ENCODE results near the gene PLEKHD1.

PLEKHD1 gene

GRCh38 chr14:69528930-69529329 is 44.4 kb downstream of the PLEKHD1 start:
- TF ChIP-seq ZBTB7A (IDR thresholded peaks at IDR 0.05; ENCODE audit: low read depth) (no peak), TEAD4 (IDR thresholded peaks at IDR 0.05) (no peak), CEBPB (IDR thresholded peaks at IDR 0.05) (no peak), TAF1 (IDR thresholded peaks at IDR 0.05; ENCODE audit: low read depth) (no peak), RAD21 (IDR thresholded peaks at IDR 0.05; ENCODE audit: low read depth) (no peak), TCF12 (IDR thresholded peaks at IDR 0.05; ENCODE audit: low read depth) (no peak), EP300 (IDR thresholded peaks at IDR 0.05; ENCODE audit: borderline replicate concordance) (no peak)

GRCh38 chr14:69529563-69529962 is 45.0 kb downstream of the PLEKHD1 start:
- TF ChIP-seq NFIC (IDR thresholded peaks at IDR 0.05) = no peak
- no peak for TF ChIP-seq USF1 (IDR thresholded peaks at IDR 0.05)
- TF ChIP-seq CREB1 (IDR thresholded peaks at IDR 0.05; ENCODE audit: low read depth) = no peak
- TF ChIP-seq TEAD4 (IDR thresholded peaks at IDR 0.05) = no peak
- TF ChIP-seq FOXM1 (IDR thresholded peaks at IDR 0.05; ENCODE audit: borderline replicate concordance, low read depth) = no peak
- TF ChIP-seq TAF1 (IDR thresholded peaks at IDR 0.05; ENCODE audit: low read depth) = no peak
- no peak for TF ChIP-seq MAX (IDR thresholded peaks at IDR 0.05)
- no peak for TF ChIP-seq EP300 (IDR thresholded peaks at IDR 0.05; ENCODE audit: borderline replicate concordance)
- no peak for TF ChIP-seq YY1 (IDR thresholded peaks at IDR 0.05; ENCODE audit: low read depth)
- TF ChIP-seq REST (IDR thresholded peaks at IDR 0.05; ENCODE audit: low read depth) = no peak
- no peak for TF ChIP-seq TCF12 (IDR thresholded peaks at IDR 0.05; ENCODE audit: low read depth)
- TF ChIP-seq CEBPB (IDR thresholded peaks at IDR 0.05) = no peak
- no peak for TF ChIP-seq RAD21 (IDR thresholded peaks at IDR 0.05; ENCODE audit: low read depth)
- TF ChIP-seq ZBTB7A (IDR thresholded peaks at IDR 0.05; ENCODE audit: low read depth) = no peak
- no peak for TF ChIP-seq EGR1 (IDR thresholded peaks at IDR 0.05)

GRCh38 chr14:69530095-69530494 is 45.6 kb downstream of the PLEKHD1 start:
- TF ChIP-seq TAF1 (IDR thresholded peaks at IDR 0.05; ENCODE audit: low read depth) (no peak), YY1 (IDR thresholded peaks at IDR 0.05; ENCODE audit: low read depth) (no peak), FOXM1 (IDR thresholded peaks at IDR 0.05; ENCODE audit: borderline replicate concordance, low read depth) (no peak), MAX (IDR thresholded peaks at IDR 0.05) (no peak), CREB1 (IDR thresholded peaks at IDR 0.05; ENCODE audit: low read depth) (no peak), REST (IDR thresholded peaks at IDR 0.05; ENCODE audit: low read depth) (no peak), RAD21 (IDR thresholded peaks at IDR 0.05; ENCODE audit: low read depth) (no peak), NFIC (IDR thresholded peaks at IDR 0.05) (no peak), USF1 (IDR thresholded peaks at IDR 0.05) (no peak), ZBTB7A (IDR thresholded peaks at IDR 0.05; ENCODE audit: low read depth) (no peak), CEBPB (IDR thresholded peaks at IDR 0.05) (no peak), TCF12 (IDR thresholded peaks at IDR 0.05; ENCODE audit: low read depth) (no peak), EP300 (IDR thresholded peaks at IDR 0.05; ENCODE audit: borderline replicate concordance) (no peak), EGR1 (IDR thresholded peaks at IDR 0.05) (no peak), TEAD4 (IDR thresholded peaks at IDR 0.05) (no peak)

- no peak for TF ChIP-seq EGR1 (IDR thresholded peaks at IDR 0.05)
- TF ChIP-seq EP300 (IDR thresholded peaks at IDR 0.05; ENCODE audit: borderline replicate concordance) = no peak
- no peak for TF ChIP-seq ZBTB7A (IDR thresholded peaks at IDR 0.05; ENCODE audit: low read depth)
- TF ChIP-seq YY1 (IDR thresholded peaks at IDR 0.05; ENCODE audit: low read depth) = no peak
- TF ChIP-seq REST (IDR thresholded peaks at IDR 0.05; ENCODE audit: low read depth) = no peak
- no peak for TF ChIP-seq MAX (IDR thresholded peaks at IDR 0.05)
- TF ChIP-seq CEBPB (IDR thresholded peaks at IDR 0.05) = no peak
- no peak for TF ChIP-seq NFIC (IDR thresholded peaks at IDR 0.05)
- no peak for TF ChIP-seq FOXM1 (IDR thresholded peaks at IDR 0.05; ENCODE audit: borderline replicate concordance, low read depth)
- no peak for TF ChIP-seq TCF12 (IDR thresholded peaks at IDR 0.05; ENCODE audit: low read depth)
- no peak for TF ChIP-seq TAF1 (IDR thresholded peaks at IDR 0.05; ENCODE audit: low read depth)
- no peak for TF ChIP-seq CREB1 (IDR thresholded peaks at IDR 0.05; ENCODE audit: low read depth)
Measured at GRCh38 chr14:69531135-69531534, 46.6 kb downstream of the PLEKHD1 start.
